GM12878 (cell line): ENCODE results near the gene ARL16. TPM values are rescaled to one million over a fixed set of nuclear protein-coding genes. Genes with fewer than 3 reads are reported as not detected.

Source experiments
- ATAC-seq: fragments of 200-7000 bp; cut with Tn5 transposase; 3 replicates; pipeline ENCODE4 v1.9.1; 2020; ENCODE audit warnings: mild to moderate bottlenecking, moderate library complexity
- BruUV-seq: library from RNA; stranded (reverse); fragments of 400-500 nt; replicated peaks from 2 replicates; lab custom pipeline; 2021; lab: Mats Ljungman, UMichigan
- CTCF ChIA-PET: fragments of 300-600 bp; sonication (Branson Sonifier 250); formaldehyde crosslinking; extraction: SDS; loops from one replicate; lab custom pipeline; 2021; ENCODE audit warnings: inconsistent platforms; lab: Yijun Ruan, JAX
- POLR2A ChIA-PET: fragments of 350-600 bp; formaldehyde crosslinking; extraction: SDS; loops from one replicate; lab custom pipeline; 2021; ENCODE audit warnings: inconsistent platforms; lab: Charles Lee
- RAD21 ChIA-PET: fragments of 300-600 bp; sonication (Branson Sonifier 250); formaldehyde crosslinking; loops from one replicate; lab custom pipeline; 2023; ENCODE audit warnings: antibody characterized with exemption; ENCODE audit not compliant: unreplicated experiment; lab: Charles Lee
- SMC1A ChIA-PET: fragments of 300-600 bp; sonication (Branson Sonifier 250); formaldehyde crosslinking; loops from one replicate; lab custom pipeline; 2023; ENCODE audit not compliant: unreplicated experiment, uncharacterized antibody; lab: Charles Lee
- DNase-seq: peaks from one replicate; pipeline ENCODE4 v3.0.0-alpha.2; 2011; ENCODE audit warnings: low read depth, low spot score
- FAIRE-seq: peaks from 3 replicates; lab custom pipeline; 2011; peaks lifted over from hg19 to GRCh38; lab: Jason Lieb, UNC
- H2AFZ ChIP-seq: 2 replicates; pipeline ENCODE4 v1.6.0; 2011; ENCODE audit warnings: low read depth, low read length, control low read depth; ENCODE audit not compliant: control insufficient read depth
- H3K27ac ChIP-seq: 2 replicates; pipeline ENCODE4 v1.5.1; 2011; ENCODE audit warnings: control low read depth; ENCODE audit not compliant: control insufficient read depth, insufficient read depth
- H3K27me3 ChIP-seq, 2 experiments: replicated peaks in 1 of 2; 2 replicates each; pipeline versions ENCODE4 v1.6.0 to v1.6.1; 2011; ENCODE audit warnings: low read length in 1 of 2; ENCODE audit not compliant: control insufficient read depth in 2 of 2, insufficient read depth in 2 of 2
- H3K36me3 ChIP-seq, 2 experiments: 2 replicates each; pipeline ENCODE4 v1.5.1; 2011; ENCODE audit warnings: low read length in 1 of 2; ENCODE audit not compliant: control insufficient read depth in 2 of 2, insufficient read depth in 2 of 2
- H3K4me1 ChIP-seq: 2 replicates; pipeline ENCODE4 v1.6.1; 2011; ENCODE audit warnings: mild to moderate bottlenecking, low read length, moderate library complexity, mixed read lengths; ENCODE audit not compliant: control insufficient read depth, insufficient read depth
- H3K4me2 ChIP-seq: 2 replicates; pipeline ENCODE4 v1.6.0; 2011; ENCODE audit warnings: control low read depth; ENCODE audit not compliant: control insufficient read depth, insufficient read depth
- H3K4me3 ChIP-seq: fragments of 200-600 bp; sonication (generic); 2 replicates; pipeline ENCODE4 v1.5.1; 2016
- H3K79me2 ChIP-seq: 2 replicates; pipeline ENCODE4 v1.6.0; 2011; ENCODE audit warnings: low read length; ENCODE audit not compliant: control insufficient read depth, insufficient read depth
- H3K9ac ChIP-seq: 2 replicates; pipeline ENCODE4 v1.8.0; 2011; ENCODE audit warnings: low read length, control low read depth, mixed read lengths; ENCODE audit not compliant: control insufficient read depth, insufficient read depth
- H3K9me3 ChIP-seq: replicated peaks from 3 replicates; pipeline ENCODE4 v1.5.1; 2011; ENCODE audit warnings: mild to moderate bottlenecking, low read length; ENCODE audit not compliant: control insufficient read depth, insufficient read depth
- H4K20me1 ChIP-seq: 2 replicates; pipeline ENCODE4 v1.6.0; 2011; ENCODE audit not compliant: control insufficient read depth, insufficient read depth
- CTCF ChIP-seq, 3 experiments: IDR thresholded peaks in 2 of 3; conservative IDR thresholded peaks in 1 of 3; 2 replicates each; pipeline ENCODE4 v1.5.1; 2011; ENCODE audit warnings: low read depth in 3 of 3, low read length in 3 of 3, mild to moderate bottlenecking in 3 of 3, control low read depth in 2 of 3, moderate library complexity in 2 of 3, inconsistent platforms in 1 of 3, mixed read lengths in 1 of 3; ENCODE audit not compliant: control insufficient read depth in 2 of 3, insufficient read depth in 1 of 3; ENCODE audit errors: extremely low read depth in 1 of 3
- KLF5 ChIP-seq: fragments of 450-650 bp; IDR thresholded peaks from 2 replicates; pipeline ENCODE4 v1.6.1; 2014; ENCODE audit warnings: mild to moderate bottlenecking; ENCODE audit not compliant: partially characterized antibody
- POLR2A ChIP-seq: IDR thresholded peaks from 2 replicates; pipeline ENCODE4 v1.6.1; 2011; ENCODE audit warnings: low read depth, mild to moderate bottlenecking, low read length
- ZNF207 ChIP-seq: fragments of 450-650 bp; IDR thresholded peaks from 2 replicates; pipeline ENCODE4 v1.6.1; 2014; ENCODE audit warnings: antibody characterized with exemption, mild to moderate bottlenecking, borderline replicate concordance
- WGBS: methylation state at CpG from one replicate; pipeline ENCODE4 v1.1.6; 2016; ENCODE audit warnings: low lambda C conversion rate; ENCODE audit not compliant: insufficient replicate concordance, insufficient coverage; ENCODE audit errors: missing lambda C conversion rate; 5-methylcytosine and 5-hydroxymethylcytosine counted together
- in situ Hi-C: fragments of 300-500 bp; cut with MboI; formaldehyde crosslinking; loops from 9 replicates; pipeline ENCODE4 v1.14.3; 2018; ENCODE audit warnings: mixed read lengths
- intact Hi-C: fragments of 100-400 bp; cut with micrococcal nuclease; formaldehyde crosslinking; loops from one replicate; pipeline ENCODE4 v1.14.2; 2022; ENCODE audit not compliant: unreplicated experiment
- polyA plus RNA-seq, 11 experiments: library from polyadenylated mRNA; depleted of rRNA in 4 of 11; unstranded in 6 of 11; stranded (reverse) in 5 of 11; fragments of >200 nt; fragmentation: Nextera tagmentation in 4 of 11; fragmentation: Illumina TruSeq in 1 of 11; extraction: Ambion mirVana in 4 of 11; extraction: Trizol in 1 of 11; gene quantifications; 1 replicate in 1 of 11; 2 replicates in 10 of 11; pipeline versions ENCODE4 v1.2.1 to v1.2.3, GENCODE V29; 2011 to 2016; ENCODE audit warnings: inconsistent platforms in 2 of 11, missing spikeins in 2 of 11, low read depth in 1 of 11
- total RNA-seq, 4 experiments: library from RNA; depleted of rRNA in 3 of 4; stranded (reverse); fragments of >200 nt in 3 of 4; fragmentation: Illumina TruSeq in 1 of 4; extraction: Trizol in 1 of 4; gene quantifications; 2 replicates each; pipeline versions ENCODE4 v1.2.1 to v1.2.3, GENCODE V29; 2013 to 2021
- TF ChIP-seq, protein P1 (sequence below): fragments of 450-650 bp; IDR thresholded peaks from 2 replicates; pipeline ENCODE4 v1.6.1; 2017; ENCODE audit warnings: mild to moderate bottlenecking

Gene ARL16
- total and polyA plus RNA-seq, 10 of the 15 experiments (the other 5 are each of a cell fraction or from before 2014, with no cell fraction given), result 4.7 to 47.6 (median 30.9) TPM

GRCh38 chr17:81707725-81708646 lies 24.4 kb upstream of the ARL16 start (continued):
- TF ChIP-seq CTCF (IDR thresholded peaks at IDR 0.05 in 2 of 3, conservative IDR thresholded peaks at IDR 0.05 in 1 of 3; ENCODE audit: control insufficient read depth in 2 of 3, extremely low read depth in 1 of 3, insufficient read depth in 1 of 3, low read depth in 3 of 3, low read length in 3 of 3) (no peak), ZNF207 (no peak)

- H3K79me2 ChIP-seq, result peaks cover 38% of the 10 kb centered on the region
- H3K4me3 ChIP-seq, result no peak overlapping the region
- in situ Hi-C loops (no loop called here), intact Hi-C loops (no loop called here)
- H3K27ac ChIP-seq, result no peak overlapping the region
- 0 out of 6 replicates have a peak, but pooled peaks of 2 of the 3 experiments have one; percentile 3 to 7 for TF ChIP-seq CTCF (IDR thresholded peaks at IDR 0.05 in 2 of 3, conservative IDR thresholded peaks at IDR 0.05 in 1 of 3; ENCODE audit: control insufficient read depth in 2 of 3, extremely low read depth in 1 of 3, insufficient read depth in 1 of 3, low read depth in 3 of 3, low read length in 3 of 3)
- peak; percentile 54; the same call in 1 of the 2 replicates for TF ChIP-seq POLR2A
- TF ChIP-seq, protein P1, sequence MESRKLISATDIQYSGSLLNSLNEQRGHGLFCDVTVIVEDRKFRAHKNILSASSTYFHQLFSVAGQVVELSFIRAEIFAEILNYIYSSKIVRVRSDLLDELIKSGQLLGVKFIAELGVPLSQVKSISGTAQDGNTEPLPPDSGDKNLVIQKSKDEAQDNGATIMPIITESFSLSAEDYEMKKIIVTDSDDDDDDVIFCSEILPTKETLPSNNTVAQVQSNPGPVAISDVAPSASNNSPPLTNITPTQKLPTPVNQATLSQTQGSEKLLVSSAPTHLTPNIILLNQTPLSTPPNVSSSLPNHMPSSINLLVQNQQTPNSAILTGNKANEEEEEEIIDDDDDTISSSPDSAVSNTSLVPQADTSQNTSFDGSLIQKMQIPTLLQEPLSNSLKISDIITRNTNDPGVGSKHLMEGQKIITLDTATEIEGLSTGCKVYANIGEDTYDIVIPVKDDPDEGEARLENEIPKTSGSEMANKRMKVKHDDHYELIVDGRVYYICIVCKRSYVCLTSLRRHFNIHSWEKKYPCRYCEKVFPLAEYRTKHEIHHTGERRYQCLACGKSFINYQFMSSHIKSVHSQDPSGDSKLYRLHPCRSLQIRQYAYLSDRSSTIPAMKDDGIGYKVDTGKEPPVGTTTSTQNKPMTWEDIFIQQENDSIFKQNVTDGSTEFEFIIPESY, result peak; percentile 23; the same call in 1 of the 2 replicates
- no peak for TF ChIP-seq KLF5
- WGBS, result 96% methylated on average over 42 of the region's 54 CpGs
- DNase-seq, result no peak
- ChIA-PET SMC1A (no interaction called here), CTCF (no interaction called here), POLR2A (interaction anchor here (0.6 kb wide), 1 partner anchor 16 kb away, joined by 7 read pairs; no protein-coding TSS in a partner anchor), RAD21 (no interaction called here)
- H3K27me3 ChIP-seq, result no peaks in the 10 kb centered on the region
- H2AFZ ChIP-seq, result no peak overlapping the region
- FAIRE-seq, result no peak
- peaks cover 9 to 23% of the 10 kb centered on the region in 2 experiments for H3K36me3 ChIP-seq
- 0 out of 2 replicates have a peak, but pooled peaks cover under 1% of the 10 kb centered on the region for H4K20me1 ChIP-seq
- H3K9me3 ChIP-seq, result no peaks in the 10 kb centered on the region
- BruUV-seq, result TSS peak; percentile 41
- H3K4me2 ChIP-seq, result no peak overlapping the region
- H3K4me1 ChIP-seq, result peaks cover 14% of the 10 kb centered on the region
- H3K9ac ChIP-seq, result no peak overlapping the region
- ATAC-seq, result no peak
Measured at GRCh38 chr17:81706757-81707624, 23.4 kb upstream of the ARL16 start.
